Panc1 (cell line): ENCODE data around the gene LPP.

Experiments used
- CTCF ChIP-seq: fragments of 450-650 bp; IDR thresholded peaks from 2 replicates; pipeline ENCODE4 v1.5.1; 2017; ENCODE audit warnings: mild to moderate bottlenecking
- REST ChIP-seq, 2 experiments: IDR thresholded peaks; 2 replicates each; pipeline ENCODE4 v1.6.1; 2011 to 2012; ENCODE audit warnings: low read depth in 2 of 2, control low read depth in 1 of 2, low read length in 1 of 2, mild to moderate bottlenecking in 1 of 2, moderate library complexity in 1 of 2; ENCODE audit not compliant: insufficient read depth in 1 of 2
- SIN3A ChIP-seq: IDR thresholded peaks from 2 replicates; pipeline ENCODE4 v1.6.1; 2012; ENCODE audit warnings: low read depth, mild to moderate bottlenecking, low read length, moderate library complexity, borderline replicate concordance; ENCODE audit not compliant: insufficient read depth
- TCF7L2 ChIP-seq: IDR thresholded peaks from 2 replicates; pipeline ENCODE4 v1.6.1; 2011; ENCODE audit warnings: mild to moderate bottlenecking, low read depth, low read length, inconsistent platforms

GRCh38 chr3:188128905-188129304 lies 25.1 kb upstream of the LPP start:
- TF ChIP-seq REST (IDR thresholded peaks at IDR 0.05; ENCODE audit: insufficient read depth in 1 of 2, low read depth in 2 of 2, low read length in 1 of 2) (no peak), CTCF (no peak), TCF7L2 (no peak), SIN3A (no peak)
